H1 (cell line): ENCODE data around the gene C8B. TPM values are rescaled to one million over a fixed set of nuclear protein-coding genes. Genes with fewer than 3 reads are reported as not detected.

ENCODE experiments used
- CTCF ChIA-PET: fragments of 300-600 bp; sonication (Branson Sonifier 250); formaldehyde crosslinking; loops from one replicate; lab custom pipeline; 2021; ENCODE audit not compliant: partially characterized antibody; lab: Charles Lee
- POLR2A ChIA-PET: fragments of 300-600 bp; sonication (Branson Sonifier 250); formaldehyde crosslinking; loops from one replicate; lab custom pipeline; 2021; ENCODE audit warnings: inconsistent platforms; ENCODE audit not compliant: partially characterized antibody; lab: Charles Lee
- DNase-seq, 2 experiments: peaks; one replicate each; pipeline versions ENCODE4 v3.0.0 to v3.0.0-alpha.2; 2010 to 2022; ENCODE audit warnings: low spot score in 2 of 2, low read depth in 1 of 2, mixed read lengths in 1 of 2
- FAIRE-seq: peaks from 2 replicates; lab custom pipeline; 2011; peaks lifted over from hg19 to GRCh38; lab: Jason Lieb, UNC
- H2AFZ ChIP-seq: 2 replicates; pipeline ENCODE4 v1.8.1; 2012; ENCODE audit warnings: low read length, inconsistent platforms
- H2AK5ac ChIP-seq: 2 replicates; pipeline ENCODE4 v1.6.1; 2013; ENCODE audit warnings: low read depth, low read length
- H2BK120ac ChIP-seq: replicated peaks from 2 replicates; pipeline ENCODE3; 2013; ENCODE audit warnings: low read depth, low read length, inconsistent platforms
- H2BK12ac ChIP-seq: 2 replicates; pipeline ENCODE4 v1.6.1; 2013; ENCODE audit warnings: low read depth, low read length
- H2BK15ac ChIP-seq: 2 replicates; pipeline ENCODE4 v1.6.1; 2013; ENCODE audit warnings: low read length
- H2BK20ac ChIP-seq: 2 replicates; pipeline ENCODE4 v1.6.1; 2013; ENCODE audit warnings: low read length
- H2BK5ac ChIP-seq: 2 replicates; pipeline ENCODE4 v1.6.1; 2013; ENCODE audit warnings: low read depth, low read length
- H3K14ac ChIP-seq: 2 replicates; pipeline ENCODE4 v1.6.1; 2013; ENCODE audit warnings: inconsistent platforms; ENCODE audit not compliant: insufficient read length
- H3K18ac ChIP-seq: 2 replicates; pipeline ENCODE4 v1.6.1; 2013; ENCODE audit warnings: low read length; ENCODE audit errors: extremely low read depth
- H3K23ac ChIP-seq: 2 replicates; pipeline ENCODE4 v1.6.1; 2013; ENCODE audit warnings: inconsistent platforms; ENCODE audit not compliant: insufficient read length
- H3K23me2 ChIP-seq: 2 replicates; pipeline ENCODE4 v1.6.1; 2013; ENCODE audit warnings: low read depth, low read length
- H3K27ac ChIP-seq: 2 replicates; pipeline ENCODE4 v1.6.1; 2011; ENCODE audit warnings: low read depth, low read length, inconsistent platforms
- H3K27me3 ChIP-seq, 4 experiments: replicated peaks in 1 of 4; 1 replicate in 1 of 4; 2 replicates in 3 of 4; pipeline versions ENCODE4 v1.6.1 to v1.8.1; 2011 to 2013; ENCODE audit warnings: low read length in 3 of 4, mild to moderate bottlenecking in 3 of 4, inconsistent platforms in 2 of 4, mixed read lengths in 2 of 4, moderate library complexity in 1 of 4; ENCODE audit not compliant: control insufficient read depth in 3 of 4, insufficient read depth in 3 of 4; ENCODE audit errors: extremely low read depth in 1 of 4
- H3K36me3 ChIP-seq, 4 experiments: 2 replicates each; pipeline versions ENCODE4 v1.6.1 to v1.8.1; 2011 to 2013; ENCODE audit warnings: mild to moderate bottlenecking in 4 of 4, low read length in 3 of 4, moderate library complexity in 2 of 4, control low read depth in 1 of 4, inconsistent platforms in 1 of 4; ENCODE audit not compliant: insufficient read depth in 4 of 4, control insufficient read depth in 2 of 4
- H3K4ac ChIP-seq: replicated peaks from 2 replicates; pipeline ENCODE3; 2013; ENCODE audit warnings: low read length, low read depth, mixed read lengths, inconsistent platforms; ENCODE audit not compliant: insufficient read length
- H3K4me1 ChIP-seq, 4 experiments: replicated peaks in 1 of 4; 1 replicate in 1 of 4; 2 replicates in 3 of 4; pipeline versions ENCODE4 v1.6.1 to v1.8.1; 2011 to 2013; ENCODE audit warnings: low read length in 3 of 4, inconsistent platforms in 2 of 4, mixed read lengths in 1 of 4; ENCODE audit not compliant: insufficient read depth in 4 of 4, control insufficient read depth in 3 of 4
- H3K4me2 ChIP-seq, 2 experiments: 2 replicates each; pipeline versions ENCODE4 v1.6.1 to v1.8.1; 2011 to 2013; ENCODE audit warnings: low read depth in 2 of 2, low read length in 2 of 2, control low read depth in 1 of 2, inconsistent platforms in 1 of 2, mild to moderate bottlenecking in 1 of 2; ENCODE audit not compliant: insufficient read depth in 1 of 2
- H3K4me3 ChIP-seq, 4 experiments: fragments of 200-600, 300-600 bp in 1 of 4; sonication (generic), shearing (Covaris generic), sonication (Bioruptor Twin) in 1 of 4; 2 replicates each; pipeline versions ENCODE4 v1.5.1 to v1.8.1; 2011 to 2016; ENCODE audit warnings: low read length in 4 of 4, low read depth in 3 of 4, control low read depth in 2 of 4, inconsistent platforms in 2 of 4, mild to moderate bottlenecking in 2 of 4, mixed read lengths in 1 of 4, moderate library complexity in 1 of 4; ENCODE audit not compliant: insufficient read depth in 2 of 4; ENCODE audit errors: extremely low read depth in 1 of 4
- H3K56ac ChIP-seq: replicated peaks from 2 replicates; pipeline ENCODE3; 2013; ENCODE audit warnings: low read depth, mild to moderate bottlenecking, mixed read lengths, low read length, inconsistent platforms; ENCODE audit not compliant: insufficient read length
- H3K79me1 ChIP-seq: 2 replicates; pipeline ENCODE4 v1.6.1; 2013; ENCODE audit warnings: low read depth, low read length, control low read depth
- H3K79me2 ChIP-seq, 2 experiments: 2 replicates each; pipeline versions ENCODE4 v1.6.1 to v1.8.1; 2012 to 2013; ENCODE audit warnings: low read length in 2 of 2, mild to moderate bottlenecking in 2 of 2, inconsistent platforms in 1 of 2; ENCODE audit not compliant: insufficient read depth in 2 of 2, control insufficient read depth in 1 of 2
- H3K9ac ChIP-seq, 4 experiments: replicated peaks in 1 of 4; 1 replicate in 1 of 4; 2 replicates in 3 of 4; pipeline versions ENCODE4 v1.6.1 to v1.8.1; 2011 to 2013; ENCODE audit warnings: low read depth in 3 of 4, low read length in 3 of 4, control low read depth in 2 of 4, mild to moderate bottlenecking in 2 of 4, moderate library complexity in 2 of 4, inconsistent platforms in 1 of 4; ENCODE audit errors: extremely low read depth in 1 of 4
- H3K9me3 ChIP-seq, 2 experiments: 2 replicates each; pipeline versions ENCODE4 v1.6.1 to v1.8.1; 2012 to 2013; ENCODE audit warnings: mild to moderate bottlenecking in 2 of 2, moderate library complexity in 2 of 2, control low read depth in 1 of 2, inconsistent platforms in 1 of 2, low read depth in 1 of 2, low read length in 1 of 2, mixed read lengths in 1 of 2; ENCODE audit not compliant: insufficient read depth in 2 of 2
- H4K20me1 ChIP-seq, 2 experiments: replicated peaks in 1 of 2; 2 replicates each; pipeline versions ENCODE3 to v1.8.1; 2011 to 2013; ENCODE audit warnings: inconsistent platforms in 2 of 2, low read length in 2 of 2, mild to moderate bottlenecking in 1 of 2; ENCODE audit not compliant: insufficient read depth in 2 of 2, control insufficient read depth in 1 of 2
- H4K5ac ChIP-seq: 2 replicates; pipeline ENCODE4 v1.6.1; 2013; ENCODE audit warnings: low read length, low read depth, mixed read lengths, inconsistent platforms; ENCODE audit not compliant: insufficient read length
- H4K8ac ChIP-seq: 2 replicates; pipeline ENCODE4 v1.8.0; 2013; ENCODE audit warnings: mild to moderate bottlenecking, moderate library complexity, low read length, inconsistent platforms; ENCODE audit not compliant: insufficient read depth; ENCODE audit errors: extremely low read depth
- H4K91ac ChIP-seq: replicated peaks from 2 replicates; pipeline ENCODE3; 2013; ENCODE audit warnings: low read length, mixed read lengths, inconsistent platforms; ENCODE audit not compliant: insufficient read length
- BCL11A ChIP-seq, 2 experiments: IDR thresholded peaks; one replicate each; pipeline ENCODE4 v1.6.1; 2011; ENCODE audit warnings: low read depth in 2 of 2, low read length in 2 of 2, mild to moderate bottlenecking in 2 of 2
- EZH2 ChIP-seq: fragments of 200-600 bp; sonication (generic); IDR thresholded peaks from 2 replicates; pipeline ENCODE4 v1.7.1; 2012; ENCODE audit warnings: low read depth, mild to moderate bottlenecking, moderate library complexity, low read length, inconsistent platforms; ENCODE audit not compliant: severe bottlenecking
- RXRA ChIP-seq: IDR thresholded peaks from 2 replicates; pipeline ENCODE4 v1.6.1; 2011; ENCODE audit warnings: low read depth, mild to moderate bottlenecking, low read length, moderate library complexity; ENCODE audit not compliant: insufficient read depth
- SIN3A ChIP-seq, 2 experiments: IDR thresholded peaks in 1 of 2; conservative IDR thresholded peaks in 1 of 2; 2 replicates each; pipeline ENCODE4 v1.6.1; 2011 to 2012; ENCODE audit warnings: low read length in 2 of 2, improper control_type of control experiment in 1 of 2, low read depth in 1 of 2, mild to moderate bottlenecking in 1 of 2
- SIRT6 ChIP-seq: IDR thresholded peaks from one replicate; pipeline ENCODE4 v1.7.1; 2012; ENCODE audit warnings: low read length, inconsistent platforms
- USF2 ChIP-seq: IDR thresholded peaks from 2 replicates; pipeline ENCODE4 v1.6.1; 2011; ENCODE audit warnings: low read length, improper control_type of control experiment
- WGBS, 2 experiments: shearing (Covaris generic) in 1 of 2; methylation state at CpG; one replicate each; pipeline versions ENCODE4 v1.1.6 to v1.1.7; 2013 to 2015; ENCODE audit warnings: low lambda C conversion rate in 2 of 2, mixed read lengths in 2 of 2, inconsistent platforms in 1 of 2, low coverage in 1 of 2, missing lambda C conversion rate in 1 of 2; ENCODE audit not compliant: insufficient replicate concordance in 2 of 2, insufficient coverage in 1 of 2, insufficient read length in 1 of 2; ENCODE audit errors: extremely low coverage in 1 of 2, missing lambda C conversion rate in 1 of 2; 5-methylcytosine and 5-hydroxymethylcytosine counted together
- polyA plus RNA-seq, 7 experiments: library from polyadenylated mRNA; depleted of rRNA in 3 of 7; stranded (reverse) in 5 of 7; unstranded in 2 of 7; fragments of >200 nt in 5 of 7; fragments of 200-250 nt in 2 of 7; gene quantifications; 1 replicate in 5 of 7; 2 replicates in 1 of 7; 4 replicates in 1 of 7; pipeline versions ENCODE4 v1.2.1 to v1.2.3, GENCODE V29; 2011 to 2013; ENCODE audit warnings: missing spikeins in 2 of 7, mixed read lengths in 2 of 7
- total RNA-seq: library from RNA; stranded (reverse); fragmentation: NEBNext Ultra II Directional; extraction: Animal tissue kit (Norgen Biotek cat#: 25700); gene quantifications from 2 replicates; pipeline ENCODE4 v1.2.1, GENCODE V29; 2021

The C8B gene
- total and polyA plus RNA-seq, 2 of the 8 experiments (the other 6 are each of a cell fraction or from before 2014, with no cell fraction given), result not detected

- POLR2A ChIA-PET, result no interaction called here
These were observed 20.0 kb upstream of the C8B start for GRCh38 chr1:56985857-56986256.

More at GRCh38 chr1:56985857-56986256, 20.0 kb upstream of the C8B start:
- Histone ChIP-seq H2BK20ac (no peak overlapping the region), H3K23ac (no peak overlapping the region), H2AK5ac (no peak overlapping the region), H3K9me3 (no peaks in the 10 kb centered on the region), H3K79me2 (no peaks in the 10 kb centered on the region), H4K20me1 (no peaks in the 10 kb centered on the region), H3K4me2 (no peak overlapping the region), H4K91ac (no peak overlapping the region), H4K8ac (no peak overlapping the region), H2BK120ac (no peak overlapping the region), H2BK12ac (no peak overlapping the region), H3K14ac (no peak overlapping the region), H3K27me3 (no peaks in the 10 kb centered on the region), H3K4me3 (no peak overlapping the region), H3K23me2 (no peaks in the 10 kb centered on the region), H3K36me3 (no peaks in the 10 kb centered on the region), H3K56ac (no peak overlapping the region), H2AFZ (no peak overlapping the region), H2BK15ac (no peak overlapping the region), H3K4me1 (no peaks in the 10 kb centered on the region), H4K5ac (no peak overlapping the region), H2BK5ac (no peak overlapping the region), H3K79me1 (no peaks in the 10 kb centered on the region), H3K18ac (no peak overlapping the region), H3K27ac (no peak overlapping the region), H3K4ac (no peak overlapping the region), H3K9ac (no peak overlapping the region; a peak in 1 of 7 replicates)
- DNase-seq (no peak), FAIRE-seq (no peak)
- CTCF ChIA-PET, result interaction anchor here (1.4 to 1.5 kb wide), 2 partner anchors 17 to 33 kb away, joined by 6 to 9 read pairs; no protein-coding TSS in a partner anchor
- no peak for TF ChIP-seq EZH2
- no peak for TF ChIP-seq RXRA
- TF ChIP-seq SIN3A (conservative IDR thresholded peaks at IDR 0.05 in 1 of 2, IDR thresholded peaks at IDR 0.05 in 1 of 2; ENCODE audit: low read depth in 1 of 2, low read length in 2 of 2), result no peak
- no peak for TF ChIP-seq USF2
- TF ChIP-seq BCL11A (IDR thresholded peaks at IDR 0.05; ENCODE audit: low read depth in 2 of 2, low read length in 2 of 2), result no peak
- TF ChIP-seq SIRT6, result no peak
- whole genome bisulfite sequencing, 2 experiments, result 88% methylated on average over 2 of the region's 2 CpGs; no CpG with 5 or more reads in 1 of the 2 experiments
